Activated naive CD8-positive, alpha-beta T cell treated with anti-CD3 and anti-CD28 coated beads, Interleukin-2, amount 10 ng/mL, durations not matched to agents 7 days and 5 days (primary cell): ENCODE measurements around the gene STXBP6. TPM values are rescaled to one million over a fixed set of nuclear protein-coding genes. Genes with fewer than 3 reads are reported as not detected.
"Not testable (repeated sequence)": the region's sequence is repeated elsewhere in the genome, so short reads cannot be mapped to it uniquely, and the experiment has no call there.

ENCODE experiments used
- ATAC-seq: fragments of 150-1000 bp; cut with Tn5 transposase; one replicate; pipeline ENCODE4 v1.10.0; 2021; ENCODE audit warnings: low read depth, moderate library complexity
- POLR2A ChIA-PET: fragments of 350-600 bp; sonication (Branson Sonifier 250); formaldehyde crosslinking; loops from one replicate; lab custom pipeline; 2021; ENCODE audit warnings: antibody characterized with exemption; lab: Charles Lee
- DNase-seq: peaks from one replicate; pipeline ENCODE4 v3.0.0; 2021
- H3K27ac Mint-ChIP-seq: one replicate; pipeline ENCODE4 v1.8.0; 2022; ENCODE audit warnings: mild to moderate bottlenecking, mixed read lengths
- H3K27me3 Mint-ChIP-seq: one replicate; pipeline ENCODE4 v1.8.0; 2022; ENCODE audit warnings: mild to moderate bottlenecking, moderate library complexity, mixed read lengths
- H3K36me3 Mint-ChIP-seq: one replicate; pipeline ENCODE4 v1.8.0; 2021; ENCODE audit warnings: mild to moderate bottlenecking, mixed read lengths
- H3K4me1 Mint-ChIP-seq: one replicate; pipeline ENCODE4 v1.8.0; 2021; ENCODE audit warnings: mixed read lengths
- H3K4me3 Mint-ChIP-seq: one replicate; pipeline ENCODE4 v1.8.0; 2022; ENCODE audit warnings: mild to moderate bottlenecking, moderate library complexity, mixed read lengths
- H3K9me3 Mint-ChIP-seq: one replicate; pipeline ENCODE4 v1.8.0; 2021; ENCODE audit warnings: mixed read lengths
- total RNA-seq, 2 experiments: library from RNA; stranded (reverse); gene quantifications; one replicate each; pipeline ENCODE4 v1.2.3, GENCODE V29; 2021

Gene STXBP6
- total RNA-seq, 2 experiments from 2014 or later, result not detected

- no peak for ATAC-seq
- no peak for DNase-seq
- Mint-ChIP-seq H3K4me3 (no peak overlapping the region), H3K4me1 (no peaks in the 10 kb centered on the region), H3K36me3 (no peaks in the 10 kb centered on the region), H3K27me3 (peaks cover 2% of the 10 kb centered on the region), H3K27ac (no peak overlapping the region), H3K9me3 (no peaks in the 10 kb centered on the region)
- POLR2A ChIA-PET, result no interaction called here
Observed at GRCh38 chr14:24941719-24942118, 108.2 kb downstream of the STXBP6 start.

GRCh38 chr14:24940213-24940783 lies 109.6 kb downstream of the STXBP6 start:
- no peak overlapping the region for H3K4me3 Mint-ChIP-seq
- H3K9me3 Mint-ChIP-seq, result peaks cover 1% of the 10 kb centered on the region
- no peaks in the 10 kb centered on the region for H3K36me3 Mint-ChIP-seq
- H3K27ac Mint-ChIP-seq, result no peak overlapping the region
- ATAC-seq (no peak), DNase-seq (no peak)
- POLR2A ChIA-PET, result no interaction called here
- H3K27me3 Mint-ChIP-seq, result peaks cover 2% of the 10 kb centered on the region
- H3K4me1 Mint-ChIP-seq, result no peaks in the 10 kb centered on the region

GRCh38 chr14:24938593-24938992 lies 111.4 kb downstream of the STXBP6 start:
- POLR2A ChIA-PET, result no interaction called here
- peaks cover 1% of the 10 kb centered on the region for H3K9me3 Mint-ChIP-seq
- ATAC-seq (no peak), DNase-seq (no peak)
- H3K36me3 Mint-ChIP-seq, result no peaks in the 10 kb centered on the region
- no peak overlapping the region for H3K4me3 Mint-ChIP-seq
- H3K27me3 Mint-ChIP-seq, result peaks cover 3% of the 10 kb centered on the region
- H3K27ac Mint-ChIP-seq, result no peak overlapping the region
- H3K4me1 Mint-ChIP-seq, result no peaks in the 10 kb centered on the region

DNA sequence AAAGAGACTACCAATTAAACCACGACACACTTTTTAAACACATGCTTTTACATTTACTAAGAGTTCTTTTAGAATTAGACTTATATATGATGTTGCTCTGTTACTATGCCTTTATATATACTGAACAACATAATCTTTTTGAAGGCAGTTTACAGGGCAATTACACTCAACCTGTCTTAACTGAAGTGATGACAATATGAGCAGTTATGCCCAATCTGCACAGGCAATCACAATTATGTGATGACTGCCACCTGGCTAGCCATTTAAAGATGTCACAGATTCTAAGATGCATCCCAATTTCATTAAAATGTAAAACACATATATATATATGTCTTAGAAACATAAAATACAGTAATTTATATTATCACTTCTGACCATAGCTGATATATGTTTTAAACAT lies 112.6 kb downstream of the STXBP6 start:
- no peak overlapping the region for H3K27ac Mint-ChIP-seq
- H3K4me1 Mint-ChIP-seq, result no peaks in the 10 kb centered on the region
- H3K36me3 Mint-ChIP-seq, result no peaks in the 10 kb centered on the region
- DNase-seq (no peak), ATAC-seq (no peak)
- peaks cover 1% of the 10 kb centered on the region for H3K9me3 Mint-ChIP-seq
- no peak overlapping the region for H3K4me3 Mint-ChIP-seq
- POLR2A ChIA-PET, result no interaction called here
- H3K27me3 Mint-ChIP-seq, result peaks cover 3% of the 10 kb centered on the region

- H3K4me3 Mint-ChIP-seq, DNase-seq, H3K9me3 Mint-ChIP-seq, POLR2A ChIA-PET, ATAC-seq, H3K27me3 Mint-ChIP-seq, H3K27ac Mint-ChIP-seq, H3K4me1 Mint-ChIP-seq, H3K36me3 Mint-ChIP-seq: not testable (repeated sequence)
Observed at GRCh38 chr14:24936773-24937172, 113.2 kb downstream of the STXBP6 start.

GRCh38 chr14:24935796-24936195 lies 114.2 kb downstream of the STXBP6 start:
- no peak for ATAC-seq
- Mint-ChIP-seq H3K4me3 (no peak overlapping the region), H3K27ac (no peak overlapping the region)

DNA sequence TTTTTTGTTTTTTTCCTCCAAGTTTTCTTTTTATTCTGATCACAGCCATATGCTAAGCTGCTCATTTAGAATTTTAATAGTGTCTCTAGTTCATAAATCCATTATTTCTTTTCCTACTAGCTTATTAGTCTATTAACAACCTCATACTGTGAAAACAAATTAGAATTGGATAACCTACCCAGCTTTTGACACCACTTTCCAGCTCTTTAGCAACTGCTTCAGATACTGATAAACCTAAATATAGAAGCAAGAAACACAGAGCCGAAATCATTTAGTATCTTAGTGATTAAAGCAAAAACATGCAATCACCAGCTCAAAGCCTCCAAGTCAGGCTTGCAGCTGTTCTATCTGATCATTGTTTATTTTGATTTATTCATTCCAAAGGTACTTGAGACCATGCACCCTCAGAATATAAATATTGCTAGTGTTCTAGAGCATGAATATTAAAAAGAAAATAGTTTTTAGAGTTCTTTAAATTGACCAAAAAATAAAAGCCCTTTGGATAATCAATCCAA lies 121.5 kb downstream of the STXBP6 start:
- Mint-ChIP-seq H3K36me3 (no peaks in the 10 kb centered on the region), H3K27me3 (peaks cover 7% of the 10 kb centered on the region), H3K27ac (no peak overlapping the region), H3K4me1 (no peaks in the 10 kb centered on the region), H3K9me3 (no peaks in the 10 kb centered on the region), H3K4me3 (no peak overlapping the region)
- ATAC-seq (no peak), DNase-seq (no peak)
- POLR2A ChIA-PET, result no interaction called here

More at GRCh38 chr14:24935796-24936195, 114.2 kb downstream of the STXBP6 start:
- Mint-ChIP-seq H3K4me1 (no peaks in the 10 kb centered on the region), H3K36me3 (no peaks in the 10 kb centered on the region), H3K27me3 (peaks cover 5% of the 10 kb centered on the region), H3K9me3 (peaks cover 1% of the 10 kb centered on the region)
- POLR2A ChIA-PET, result no interaction called here
- DNase-seq, result no peak

GRCh38 chr14:24927809-24928208 lies 122.1 kb downstream of the STXBP6 start:
- POLR2A ChIA-PET, result no interaction called here
- no peaks in the 10 kb centered on the region for H3K9me3 Mint-ChIP-seq
- ATAC-seq, result no peak

GRCh38 chr14:24925771-24926374 lies 124.1 kb downstream of the STXBP6 start:
- ATAC-seq, result no peak
- POLR2A ChIA-PET, result no interaction called here
- no peak overlapping the region for H3K4me3 Mint-ChIP-seq
- H3K9me3 Mint-ChIP-seq, result no peaks in the 10 kb centered on the region
- H3K4me1 Mint-ChIP-seq, result no peaks in the 10 kb centered on the region
- peaks cover 5% of the 10 kb centered on the region for H3K27me3 Mint-ChIP-seq
- H3K36me3 Mint-ChIP-seq, result no peaks in the 10 kb centered on the region
- no peak overlapping the region for H3K27ac Mint-ChIP-seq
- DNase-seq, result no peak

More at GRCh38 chr14:24927809-24928208, 122.1 kb downstream of the STXBP6 start:
- no peaks in the 10 kb centered on the region for H3K4me1 Mint-ChIP-seq
- no peak for DNase-seq
- H3K27me3 Mint-ChIP-seq, result peaks cover 7% of the 10 kb centered on the region
- H3K36me3 Mint-ChIP-seq, result no peaks in the 10 kb centered on the region
- no peak overlapping the region for H3K4me3 Mint-ChIP-seq
- H3K27ac Mint-ChIP-seq, result no peak overlapping the region

DNA sequence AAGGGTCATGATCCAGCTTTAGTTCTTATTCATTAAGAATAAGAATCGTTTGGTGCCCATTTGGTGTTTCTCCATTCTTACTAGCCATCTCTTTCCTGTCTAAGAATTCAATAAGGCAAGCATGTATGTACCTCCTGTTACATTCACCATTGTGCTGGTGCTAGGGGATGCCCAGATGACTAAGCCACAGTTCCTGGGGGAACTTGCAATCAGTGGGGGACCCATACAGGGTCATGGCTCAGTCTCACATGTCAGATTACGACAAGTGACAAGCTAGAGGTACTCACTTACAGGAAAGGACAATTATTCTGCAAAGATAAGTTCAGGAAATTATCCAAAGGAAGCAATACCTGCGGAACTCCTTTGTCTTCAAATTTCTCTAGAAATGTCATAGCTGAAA lies 125.4 kb downstream of the STXBP6 start:
- no peak for ATAC-seq
- H3K9me3 Mint-ChIP-seq, result no peaks in the 10 kb centered on the region
- POLR2A ChIA-PET, result no interaction called here
- peaks cover 5% of the 10 kb centered on the region for H3K27me3 Mint-ChIP-seq
- H3K4me3 Mint-ChIP-seq, result no peak overlapping the region
- H3K36me3 Mint-ChIP-seq, result no peaks in the 10 kb centered on the region
- no peak overlapping the region for H3K27ac Mint-ChIP-seq
- DNase-seq, result no peak
- H3K4me1 Mint-ChIP-seq, result no peaks in the 10 kb centered on the region

GRCh38 chr14:24921903-24922302 lies 128.0 kb downstream of the STXBP6 start:
- no peak for DNase-seq
- Mint-ChIP-seq H3K27me3 (peaks cover 14% of the 10 kb centered on the region), H3K36me3 (no peaks in the 10 kb centered on the region), H3K4me3 (no peak overlapping the region), H3K9me3 (no peaks in the 10 kb centered on the region), H3K4me1 (no peaks in the 10 kb centered on the region), H3K27ac (no peak overlapping the region)
- POLR2A ChIA-PET, result no interaction called here
- ATAC-seq, result no peak

DNA sequence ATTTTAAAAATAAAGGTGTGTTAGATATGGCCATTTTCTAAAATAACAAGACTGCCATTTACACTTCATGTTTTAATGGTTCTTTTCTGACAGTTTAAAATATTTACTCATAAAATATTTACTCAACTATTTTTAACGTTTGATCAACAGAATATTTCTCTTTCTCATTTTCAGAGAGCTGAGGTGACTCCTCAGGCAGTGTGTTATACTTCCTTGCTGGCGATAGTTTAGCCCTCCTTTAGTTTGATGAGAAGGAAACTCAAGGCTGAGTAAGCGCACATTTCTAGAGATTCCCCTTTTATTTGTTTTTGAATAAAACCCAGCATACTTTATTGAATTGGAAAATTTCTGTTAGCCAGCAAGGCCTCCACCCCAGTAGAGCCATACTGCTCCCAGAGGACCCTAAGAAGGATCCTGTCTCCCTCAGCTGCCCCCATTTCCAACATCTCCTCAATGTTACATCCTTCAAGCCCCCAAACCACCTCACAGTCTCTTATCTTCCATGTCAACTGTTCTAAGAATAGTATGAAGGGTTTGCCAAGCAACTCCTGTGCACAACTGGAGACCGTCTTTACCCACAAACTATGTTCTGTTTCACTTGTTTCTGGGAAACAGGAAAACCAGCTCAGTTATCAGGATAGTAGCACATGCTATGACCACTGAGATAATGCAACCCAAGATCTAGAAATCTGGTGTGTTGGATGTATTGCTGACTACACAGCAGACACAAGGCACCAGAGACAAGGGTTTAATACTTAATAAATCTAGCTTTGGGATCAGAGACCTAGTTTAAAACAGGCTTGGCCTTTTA lies 129.5 kb downstream of the STXBP6 start:
- POLR2A ChIA-PET, result no interaction called here
- no peaks in the 10 kb centered on the region for H3K9me3 Mint-ChIP-seq
- no peak overlapping the region for H3K4me3 Mint-ChIP-seq
- no peak overlapping the region for H3K27ac Mint-ChIP-seq
- DNase-seq, result no peak
- ATAC-seq, result no peak
- no peaks in the 10 kb centered on the region for H3K36me3 Mint-ChIP-seq
- peaks cover 18% of the 10 kb centered on the region for H3K27me3 Mint-ChIP-seq
- no peaks in the 10 kb centered on the region for H3K4me1 Mint-ChIP-seq

- POLR2A ChIA-PET, result no interaction called here
- no peaks in the 10 kb centered on the region for H3K9me3 Mint-ChIP-seq
- peaks cover 24% of the 10 kb centered on the region for H3K27me3 Mint-ChIP-seq
- H3K4me1 Mint-ChIP-seq, result no peaks in the 10 kb centered on the region
- H3K4me3 Mint-ChIP-seq, result no peak overlapping the region
- DNase-seq, result no peak
- no peaks in the 10 kb centered on the region for H3K36me3 Mint-ChIP-seq
- no peak for ATAC-seq
- no peak overlapping the region for H3K27ac Mint-ChIP-seq
Observed at GRCh38 chr14:24918822-24919221, 131.1 kb downstream of the STXBP6 start.
